HTR-8/SVneo (cell line): ENCODE data around the gene TRIM3.
"Not testable (repeated sequence)": the region's sequence is repeated elsewhere in the genome, so short reads cannot be mapped to it uniquely, and the experiment has no call there.

Source experiments
- DNase-seq: peaks from one replicate; pipeline ENCODE4 v3.0.0; 2011; ENCODE audit warnings: low spot score, mixed read lengths; ENCODE audit not compliant: insufficient read length
- FAIRE-seq: peaks from 2 replicates; lab custom pipeline; 2011; peaks lifted over from hg19 to GRCh38; lab: Jason Lieb, UNC

Gene TRIM3

GRCh38 chr11:6473451-6474412 is at the start of gene TRIM3:
TRIM3 (minus strand) TSS chr11:6473941; CDS start chr11:6465695, 8,246 bp downstream.
- DNase-seq (peak; percentile 90), FAIRE-seq (no peak)

- FAIRE-seq (no peak), DNase-seq (peak; percentile 42)
Observed at GRCh38 chr11:6523253-6523652, 49.5 kb upstream of the TRIM3 start.

- not testable (repeated sequence) for FAIRE-seq, DNase-seq
Observed at GRCh38 chr11:6521946-6522345, 48.2 kb upstream of the TRIM3 start.

GRCh38 chr11:6520265-6520664 is 46.5 kb upstream of the TRIM3 start:
- no peak for DNase-seq
- FAIRE-seq, result no peak

- DNase-seq, result no peak
- FAIRE-seq, result no peak
Observed at GRCh38 chr11:6516865-6517264, 43.1 kb upstream of the TRIM3 start.

GRCh38 chr11:6505577-6506240 is 32.0 kb upstream of the TRIM3 start:
- FAIRE-seq (peak; percentile 51), DNase-seq (peak; percentile 32)

GRCh38 chr11:6504166-6504565 is 30.4 kb upstream of the TRIM3 start:
- DNase-seq (no peak), FAIRE-seq (no peak)

GRCh38 chr11:6502382-6502781 is 28.6 kb upstream of the TRIM3 start:
- FAIRE-seq, result no peak
- no peak for DNase-seq

- DNase-seq (no peak), FAIRE-seq (no peak)
Observed at GRCh38 chr11:6498544-6498943, 24.8 kb upstream of the TRIM3 start.

- DNase-seq (no peak), FAIRE-seq (no peak)
Observed at GRCh38 chr11:6498121-6498520, 24.4 kb upstream of the TRIM3 start.

GRCh38 chr11:6497069-6497839 is 23.5 kb upstream of the TRIM3 start, which contains the start of gene DNHD1:
DNHD1 (plus strand) TSS chr11:6497280; CDS start chr11:6498216, 936 bp downstream.
- FAIRE-seq (no peak), DNase-seq (no peak)

- FAIRE-seq, result no peak
- no peak for DNase-seq
Observed at GRCh38 chr11:6489306-6489705, 15.6 kb upstream of the TRIM3 start.

GRCh38 chr11:6488821-6489220 is 15.1 kb upstream of the TRIM3 start:
- FAIRE-seq, result no peak
- no peak for DNase-seq

GRCh38 chr11:6488342-6488741 is 14.6 kb upstream of the TRIM3 start:
- no peak for DNase-seq
- no peak for FAIRE-seq

- no peak for FAIRE-seq
- no peak for DNase-seq
Observed at GRCh38 chr11:6486938-6487337, 13.2 kb upstream of the TRIM3 start.

- no peak for DNase-seq
- FAIRE-seq, result no peak
Observed at GRCh38 chr11:6486256-6486655, 12.5 kb upstream of the TRIM3 start.

- DNase-seq (no peak), FAIRE-seq (no peak)
Observed at GRCh38 chr11:6485661-6486060, 11.9 kb upstream of the TRIM3 start.

- no peak for DNase-seq
- no peak for FAIRE-seq
Observed at GRCh38 chr11:6483015-6483414, 9.3 kb upstream of the TRIM3 start.

GRCh38 chr11:6482441-6482840 is 8.7 kb upstream of the TRIM3 start:
- DNase-seq (no peak), FAIRE-seq (no peak)

- no peak for FAIRE-seq
- no peak for DNase-seq
Observed at GRCh38 chr11:6481924-6482275, 8.2 kb upstream of the TRIM3 start.
